Peyer's patch (tissue), 4 donors: ENCODE data around the gene ZNF490. TPM values are rescaled to one million over a fixed set of nuclear protein-coding genes. Genes with fewer than 3 reads are reported as not detected.
"Not testable (repeated sequence)": the region's sequence is repeated elsewhere in the genome, so short reads cannot be mapped to it uniquely, and the experiment has no call there.

ENCODE experiments used
- DNase-seq, 3 donors: peaks; one replicate each; pipeline ENCODE4 v3.0.0-alpha.2; 2017 to 2019
- H3K27ac ChIP-seq, 4 donors: fragments of 200-600 bp; sonication (generic); one replicate each; pipeline ENCODE4 v1.5.1; 2016 to 2019
- H3K27me3 ChIP-seq, 2 donors: fragments of 200-600 bp; sonication (generic); one replicate each; pipeline ENCODE4 v1.5.1; 2019
- H3K36me3 ChIP-seq, 3 donors: fragments of 200-600 bp; sonication (generic); one replicate each; pipeline ENCODE4 v1.5.1; 2016 to 2019
- H3K4me1 ChIP-seq, 4 donors: fragments of 200-600 bp; sonication (generic); one replicate each; pipeline ENCODE4 v1.5.1; 2016 to 2019
- H3K4me3 ChIP-seq, 4 donors: fragments of 200-600 bp; sonication (generic); 1 replicate in 3 of 4; 2 replicates in 1 of 4; pipeline ENCODE4 v1.5.1; 2016 to 2019; ENCODE audit warnings: mild to moderate bottlenecking in 1 of 4
- H3K9me3 ChIP-seq, 4 donors: fragments of 200-600 bp; sonication (generic); one replicate each; pipeline ENCODE4 v1.5.1; 2016 to 2019; ENCODE audit warnings: mild to moderate bottlenecking in 1 of 4
- CTCF ChIP-seq, 6 experiments: fragments of 450-650 bp in 4 of 6; fragments of 200-600 bp in 2 of 6; sonication (generic) in 1 of 6; IDR thresholded peaks; one replicate each; pipeline ENCODE4 v1.5.1; 2017 to 2019; ENCODE audit warnings: antibody characterized with exemption in 6 of 6, mild to moderate bottlenecking in 3 of 6, moderate library complexity in 1 of 6
- POLR2A ChIP-seq, 2 donors: fragments of 450-650 bp; IDR thresholded peaks; one replicate each; pipeline ENCODE4 v1.5.1; 2017; ENCODE audit warnings: antibody characterized with exemption in 2 of 2, mild to moderate bottlenecking in 2 of 2, moderate library complexity in 2 of 2
- total RNA-seq, 4 donors: library from RNA; depleted of rRNA; stranded (reverse); fragments of >200 nt; gene quantifications; one replicate each; pipeline ENCODE4 v1.1.0, GENCODE V29; 2016

The ZNF490 gene
- total RNA-seq, 4 donors from 2014 or later, result 4.1 to 8.4 (median 4.7) TPM

- H3K27ac ChIP-seq, result peak overlapping the region in 1 of 4 donors; percentile 50
- peaks cover 0 to 5% (median 0%) of the 10 kb centered on the region in 4 donors for H3K4me1 ChIP-seq
- TF ChIP-seq CTCF (IDR thresholded peaks at IDR 0.05) (no peak), POLR2A (IDR thresholded peaks at IDR 0.05) (no peak)
- no peaks in the 10 kb centered on the region for H3K9me3 ChIP-seq
- no peaks in the 10 kb centered on the region for H3K27me3 ChIP-seq
- H3K4me3 ChIP-seq, result no peak overlapping the region
- DNase-seq, result peak in 2 of 3 donors; percentile 62 to 73
- H3K36me3 ChIP-seq, result peaks cover 0 to 6% (median 0%) of the 10 kb centered on the region in 3 donors
Observed at GRCh38 chr19:12574036-12574435, 36.6 kb downstream of the ZNF490 start.

GRCh38 chr19:12567951-12568350, 42.7 kb downstream of the ZNF490 start:
- Histone ChIP-seq H3K4me3 (no peak overlapping the region), H3K4me1 (no peaks in the 10 kb centered on the region), H3K9me3 (no peaks in the 10 kb centered on the region), H3K27ac (no peak overlapping the region), H3K36me3 (no peaks in the 10 kb centered on the region), H3K27me3 (no peaks in the 10 kb centered on the region)
- DNase-seq, result no peak
- no peak for TF ChIP-seq POLR2A (IDR thresholded peaks at IDR 0.05)
- no peak for TF ChIP-seq CTCF (IDR thresholded peaks at IDR 0.05)

- not testable (repeated sequence) for H3K36me3 ChIP-seq, H3K4me3 ChIP-seq, H3K27ac ChIP-seq, DNase-seq, H3K27me3 ChIP-seq, H3K9me3 ChIP-seq, H3K4me1 ChIP-seq
Observed at GRCh38 chr19:12566380-12566779, 44.2 kb downstream of the ZNF490 start.

GRCh38 chr19:12564016-12564664, 46.5 kb downstream of the ZNF490 start:
- Histone ChIP-seq H3K36me3 (no peaks in the 10 kb centered on the region), H3K4me3 (no peak overlapping the region), H3K27ac (peak overlapping the region in 1 of 4 donors; percentile 5)

GRCh38 chr19:12555456-12555930, 55.1 kb downstream of the ZNF490 start:
- TF ChIP-seq CTCF (IDR thresholded peaks at IDR 0.05) (no peak), POLR2A (IDR thresholded peaks at IDR 0.05) (no peak)
- Histone ChIP-seq H3K27me3 (no peaks in the 10 kb centered on the region), H3K4me1 (peaks cover 0 to 10% (median 2%) of the 10 kb centered on the region in 4 donors), H3K27ac (no peak overlapping the region), H3K36me3 (no peaks in the 10 kb centered on the region), H3K9me3 (no peaks in the 10 kb centered on the region), H3K4me3 (no peak overlapping the region)
- DNase-seq, result no peak

More at GRCh38 chr19:12564016-12564664, 46.5 kb downstream of the ZNF490 start:
- no peaks in the 10 kb centered on the region for H3K27me3 ChIP-seq
- TF ChIP-seq CTCF (IDR thresholded peaks at IDR 0.05), result peak; percentile 87 to 96 (median 92)
- no peak for TF ChIP-seq POLR2A (IDR thresholded peaks at IDR 0.05)
- peak; percentile 91 to 96 (median 93) for DNase-seq
- H3K9me3 ChIP-seq, result no peaks in the 10 kb centered on the region
- no peaks in the 10 kb centered on the region for H3K4me1 ChIP-seq

GRCh38 chr19:12551060-12551832, 59.4 kb downstream of the ZNF490 start, which contains the start of gene ZNF564:
Gene ZNF564, minus strand, starts transcription at chr19:12551482. Its CDS starts 150 bp downstream, at chr19:12551332.
- Histone ChIP-seq H3K27me3 (no peaks in the 10 kb centered on the region), H3K9me3 (no peaks in the 10 kb centered on the region), H3K4me3 (peak within 1 kb of the TSS; percentile 66 to 88 (median 79)), H3K36me3 (peaks cover 0 to 29% (median 0%) of the 10 kb centered on the region in 3 donors), H3K4me1 (peaks cover 0 to 27% (median 7%) of the 10 kb centered on the region in 4 donors), H3K27ac (peak within 1 kb of the TSS; percentile 84 to 98 (median 95))
- peak in 1 of 6 experiments; percentile 18 for TF ChIP-seq CTCF (IDR thresholded peaks at IDR 0.05)
- TF ChIP-seq POLR2A (IDR thresholded peaks at IDR 0.05), result peak; percentile 76 to 95
- peak; percentile 95 to 98 (median 96) for DNase-seq
